Measurements from ENCODE around the gene MICALL1.
"Not testable (repeated sequence)": the region's sequence is repeated elsewhere in the genome, so short reads cannot be mapped to it uniquely, and the experiment has no call there.

Gene MICALL1

DNA sequence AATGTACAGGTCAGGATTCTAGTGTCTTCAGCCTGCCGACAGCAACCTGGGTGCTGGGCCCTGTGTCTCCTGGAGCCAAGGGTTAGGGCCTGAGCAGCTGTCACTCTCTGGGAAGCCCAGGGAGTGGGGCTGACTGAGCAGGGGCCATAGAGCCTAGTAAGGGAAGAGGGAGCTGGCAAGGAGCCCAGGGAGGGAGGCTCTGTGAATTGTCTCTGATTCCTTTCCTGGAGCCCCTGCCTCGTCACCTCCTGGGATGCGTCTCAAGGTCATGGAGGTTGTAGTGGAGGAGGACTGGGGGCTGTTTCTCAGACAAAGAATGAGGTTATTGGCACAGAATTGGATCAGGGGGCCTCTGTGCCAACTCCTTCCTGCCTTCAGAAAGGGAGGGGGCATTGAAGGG lies 66.4 kb downstream of the MICALL1 start:
- Histone ChIP-seq H3K9me3 (ENCODE audit: insufficient read depth, low read length) (no peaks in the 10 kb centered on the region), H3K4me3 (ENCODE audit: insufficient read length, low read depth) (no peak overlapping the region), H3K36me3 (ENCODE audit: insufficient read depth, insufficient read length, low read length) (peaks cover 33% of the 10 kb centered on the region), H3K4me1 (ENCODE audit: insufficient read depth, insufficient read length) (peaks cover 19% of the 10 kb centered on the region), H3K27me3 (ENCODE audit: insufficient read depth, insufficient read length) (no peaks in the 10 kb centered on the region), H3K9ac (ENCODE audit: insufficient read length, low read depth) (peak overlapping the region; percentile 32)
- no peak for DNase-seq (ENCODE audit: low read depth, low spot score)
- TF ChIP-seq ZNF274 (IDR thresholded peaks at IDR 0.05; ENCODE audit: low read depth, low read length) (no peak), SUZ12 (IDR thresholded peaks at IDR 0.05; ENCODE audit: extremely low read depth, insufficient read depth, insufficient read length) (no peak), YY1 (IDR thresholded peaks at IDR 0.05; ENCODE audit: insufficient read depth, insufficient read length) (no peak)

DNA sequence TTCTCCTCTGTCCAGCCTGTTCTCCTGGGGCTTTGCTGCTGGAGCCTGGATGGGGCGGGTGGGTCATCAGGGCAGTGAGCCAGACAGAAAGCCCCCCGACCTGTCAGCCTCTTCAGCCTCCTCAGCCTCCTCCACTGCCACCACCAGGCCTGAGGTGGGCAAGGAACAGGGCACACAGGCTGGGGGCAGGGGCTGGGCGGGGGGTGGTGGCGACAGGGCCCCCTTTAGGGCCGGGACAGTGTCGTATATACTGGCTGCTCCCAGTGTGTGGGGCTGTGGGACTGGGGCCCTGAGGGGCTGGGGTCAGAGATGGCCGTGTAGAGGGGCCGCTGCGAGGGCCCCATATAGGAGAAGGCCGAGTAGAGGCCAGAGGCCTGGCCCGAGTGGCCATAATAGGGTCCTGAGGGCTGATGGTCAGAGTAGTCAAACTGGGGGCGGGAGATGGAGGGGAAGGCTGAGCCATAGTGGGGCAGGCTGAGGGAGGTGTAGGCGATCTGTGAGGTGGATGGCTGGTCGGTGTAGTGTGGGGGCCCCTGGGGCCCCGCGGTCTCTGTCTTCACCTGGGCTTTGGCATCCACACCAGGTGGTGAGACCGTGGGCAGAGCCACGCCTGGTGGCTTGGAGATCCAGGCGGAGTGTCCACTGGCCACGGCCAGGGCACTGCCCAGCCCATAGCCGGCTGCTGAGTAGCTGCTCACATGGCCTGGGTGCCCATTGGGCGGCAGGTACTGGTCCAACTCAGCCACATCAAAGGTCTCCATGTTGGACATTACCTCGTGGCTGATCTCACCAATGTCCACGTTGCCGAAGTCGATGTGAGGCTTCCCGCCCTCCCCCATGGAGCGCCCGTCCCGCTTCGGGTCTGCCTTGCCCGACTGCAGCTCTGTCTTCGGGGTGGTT lies 67.4 kb downstream of the MICALL1 start:
- Histone ChIP-seq H3K27me3 (ENCODE audit: insufficient read depth, insufficient read length) (no peaks in the 10 kb centered on the region), H3K9me3 (ENCODE audit: insufficient read depth, low read length) (no peaks in the 10 kb centered on the region), H3K9ac (ENCODE audit: insufficient read length, low read depth) (no peak overlapping the region), H3K4me3 (ENCODE audit: insufficient read length, low read depth) (no peak overlapping the region), H3K4me1 (ENCODE audit: insufficient read depth, insufficient read length) (peaks cover 16% of the 10 kb centered on the region), H3K36me3 (ENCODE audit: insufficient read depth, insufficient read length, low read length) (peaks cover 23% of the 10 kb centered on the region)
- DNase-seq (ENCODE audit: low read depth, low spot score) = no peak
- TF ChIP-seq SUZ12 (IDR thresholded peaks at IDR 0.05; ENCODE audit: extremely low read depth, insufficient read depth, insufficient read length) = no peak

DNA sequence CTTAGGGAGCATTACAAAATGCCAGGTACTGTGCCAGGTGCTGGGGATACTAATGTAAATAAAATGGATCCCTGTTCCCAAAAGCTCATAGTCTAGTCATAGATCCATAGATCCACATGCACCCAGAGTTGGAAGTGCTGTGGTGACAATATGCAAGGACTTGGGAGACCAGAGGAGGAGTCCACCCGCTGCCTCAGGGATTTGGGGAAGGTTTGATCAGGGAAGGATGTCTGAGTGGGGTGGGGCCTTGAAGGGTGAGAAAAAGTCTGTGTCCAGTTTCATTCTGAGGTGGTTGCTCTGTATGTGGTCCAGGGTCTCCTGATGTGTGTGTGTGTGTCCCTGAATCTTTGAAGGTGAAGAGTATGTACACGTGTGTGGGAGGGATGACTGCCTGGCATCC lies 69.1 kb downstream of the MICALL1 start:
- no peak for DNase-seq (ENCODE audit: low read depth, low spot score)
- no peak overlapping the region for H3K9ac ChIP-seq (ENCODE audit: insufficient read length, low read depth)
- no peaks in the 10 kb centered on the region for H3K27me3 ChIP-seq (ENCODE audit: insufficient read depth, insufficient read length)
- no peaks in the 10 kb centered on the region for H3K9me3 ChIP-seq (ENCODE audit: insufficient read depth, low read length)
- peaks cover 14% of the 10 kb centered on the region for H3K36me3 ChIP-seq (ENCODE audit: insufficient read depth, insufficient read length, low read length)
- H3K4me1 ChIP-seq (ENCODE audit: insufficient read depth, insufficient read length) = peaks cover 23% of the 10 kb centered on the region
- TF ChIP-seq ZNF274 (IDR thresholded peaks at IDR 0.05; ENCODE audit: low read depth, low read length) = no peak
- no peak for TF ChIP-seq SUZ12 (IDR thresholded peaks at IDR 0.05; ENCODE audit: extremely low read depth, insufficient read depth, insufficient read length)
- no peak for TF ChIP-seq YY1 (IDR thresholded peaks at IDR 0.05; ENCODE audit: insufficient read depth, insufficient read length)
- no peak overlapping the region for H3K4me3 ChIP-seq (ENCODE audit: insufficient read length, low read depth)

DNA sequence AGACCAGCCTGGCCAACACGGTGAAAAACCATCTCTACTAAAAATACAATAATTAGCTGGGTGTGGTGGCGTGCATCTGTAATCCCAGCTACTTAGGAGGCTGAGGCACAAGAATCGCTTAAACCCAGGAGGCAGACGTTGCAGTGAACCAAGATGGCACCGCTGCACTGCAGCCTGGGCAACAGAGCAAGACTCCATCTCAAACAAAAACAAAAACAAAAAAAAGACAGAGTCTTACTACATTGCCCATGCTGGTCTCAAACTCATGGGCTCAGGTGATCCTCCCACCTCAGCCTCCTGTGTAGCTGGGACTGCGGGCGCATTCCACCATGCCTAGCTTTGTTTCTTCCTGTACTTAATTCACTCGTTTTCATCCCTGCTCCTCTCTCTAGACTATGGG lies 69.9 kb downstream of the MICALL1 start:
- H3K27me3 ChIP-seq (ENCODE audit: insufficient read depth, insufficient read length); H3K9ac ChIP-seq (ENCODE audit: insufficient read length, low read depth); H3K4me3 ChIP-seq (ENCODE audit: insufficient read length, low read depth); DNase-seq (ENCODE audit: low read depth, low spot score); H3K9me3 ChIP-seq (ENCODE audit: insufficient read depth, low read length): not testable (repeated sequence)
- Histone ChIP-seq H3K4me1 (ENCODE audit: insufficient read depth, insufficient read length) (peaks cover 21% of the 10 kb centered on the region), H3K36me3 (ENCODE audit: insufficient read depth, insufficient read length, low read length) (peaks cover 17% of the 10 kb centered on the region)

DNA sequence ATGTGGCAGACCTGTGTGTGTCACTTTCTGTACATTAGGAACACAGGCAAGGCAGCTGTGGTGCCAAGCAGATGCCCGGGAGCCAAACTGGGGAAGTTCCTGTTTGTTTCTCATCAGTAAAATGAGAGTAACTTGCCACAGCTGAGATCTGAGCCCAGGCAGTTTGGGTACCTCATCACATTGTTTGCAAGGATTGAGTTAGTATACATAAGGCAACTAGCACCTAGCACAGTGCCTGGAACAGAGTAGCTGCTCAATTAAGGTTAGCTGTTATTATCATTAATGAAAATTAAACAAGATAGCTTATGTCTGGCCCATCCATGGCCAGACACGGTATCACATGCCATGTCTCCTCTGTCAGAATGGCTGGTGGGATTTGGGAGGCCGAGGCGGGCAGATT lies 70.5 kb downstream of the MICALL1 start:
- Histone ChIP-seq H3K4me1 (ENCODE audit: insufficient read depth, insufficient read length) (peaks cover 17% of the 10 kb centered on the region), H3K4me3 (ENCODE audit: insufficient read length, low read depth) (no peak overlapping the region)

DNA sequence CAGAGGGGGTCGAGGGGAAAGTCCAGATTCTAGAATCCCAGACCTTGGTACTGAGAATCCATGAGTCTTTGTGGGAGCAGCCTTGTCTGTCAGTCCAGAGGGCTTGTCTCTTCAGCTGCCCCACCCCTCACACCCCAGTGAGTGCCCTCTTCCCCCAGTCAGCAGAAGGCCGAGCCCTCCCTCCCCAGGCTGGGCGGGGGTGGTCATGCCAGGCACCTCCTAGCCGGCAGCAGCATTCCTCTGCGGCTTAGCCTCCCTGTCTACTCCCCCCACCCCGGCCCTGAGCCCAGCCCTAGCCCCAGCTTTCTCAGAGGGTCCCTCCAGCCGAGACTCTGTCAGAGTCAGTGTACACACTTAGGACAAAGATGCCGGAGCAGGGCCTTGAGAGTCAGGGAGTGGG lies 73.7 kb downstream of the MICALL1 start:
- Histone ChIP-seq H3K4me3 (ENCODE audit: insufficient read length, low read depth) (no peak overlapping the region), H3K27me3 (ENCODE audit: insufficient read depth, insufficient read length) (no peaks in the 10 kb centered on the region), H3K4me1 (ENCODE audit: insufficient read depth, insufficient read length) (peaks cover 20% of the 10 kb centered on the region), H3K36me3 (ENCODE audit: insufficient read depth, insufficient read length, low read length) (peaks cover 11% of the 10 kb centered on the region), H3K9ac (ENCODE audit: insufficient read length, low read depth) (no peak overlapping the region), H3K9me3 (ENCODE audit: insufficient read depth, low read length) (no peaks in the 10 kb centered on the region)
- no peak for DNase-seq (ENCODE audit: low read depth, low spot score)
- TF ChIP-seq YY1 (IDR thresholded peaks at IDR 0.05; ENCODE audit: insufficient read depth, insufficient read length) (no peak), SUZ12 (IDR thresholded peaks at IDR 0.05; ENCODE audit: extremely low read depth, insufficient read depth, insufficient read length) (no peak), ZNF274 (IDR thresholded peaks at IDR 0.05; ENCODE audit: low read depth, low read length) (no peak)

More for the DNA sequence above, 70.5 kb downstream of the MICALL1 start:
- peaks cover 17% of the 10 kb centered on the region for H3K36me3 ChIP-seq (ENCODE audit: insufficient read depth, insufficient read length, low read length)
- no peak overlapping the region for H3K9ac ChIP-seq (ENCODE audit: insufficient read length, low read depth)
- no peak for DNase-seq (ENCODE audit: low read depth, low spot score)
- no peaks in the 10 kb centered on the region for H3K27me3 ChIP-seq (ENCODE audit: insufficient read depth, insufficient read length)
- TF ChIP-seq ZNF274 (IDR thresholded peaks at IDR 0.05; ENCODE audit: low read depth, low read length) = no peak
- TF ChIP-seq YY1 (IDR thresholded peaks at IDR 0.05; ENCODE audit: insufficient read depth, insufficient read length) = no peak
- no peak for TF ChIP-seq SUZ12 (IDR thresholded peaks at IDR 0.05; ENCODE audit: extremely low read depth, insufficient read depth, insufficient read length)
- H3K9me3 ChIP-seq (ENCODE audit: insufficient read depth, low read length) = no peaks in the 10 kb centered on the region

DNA sequence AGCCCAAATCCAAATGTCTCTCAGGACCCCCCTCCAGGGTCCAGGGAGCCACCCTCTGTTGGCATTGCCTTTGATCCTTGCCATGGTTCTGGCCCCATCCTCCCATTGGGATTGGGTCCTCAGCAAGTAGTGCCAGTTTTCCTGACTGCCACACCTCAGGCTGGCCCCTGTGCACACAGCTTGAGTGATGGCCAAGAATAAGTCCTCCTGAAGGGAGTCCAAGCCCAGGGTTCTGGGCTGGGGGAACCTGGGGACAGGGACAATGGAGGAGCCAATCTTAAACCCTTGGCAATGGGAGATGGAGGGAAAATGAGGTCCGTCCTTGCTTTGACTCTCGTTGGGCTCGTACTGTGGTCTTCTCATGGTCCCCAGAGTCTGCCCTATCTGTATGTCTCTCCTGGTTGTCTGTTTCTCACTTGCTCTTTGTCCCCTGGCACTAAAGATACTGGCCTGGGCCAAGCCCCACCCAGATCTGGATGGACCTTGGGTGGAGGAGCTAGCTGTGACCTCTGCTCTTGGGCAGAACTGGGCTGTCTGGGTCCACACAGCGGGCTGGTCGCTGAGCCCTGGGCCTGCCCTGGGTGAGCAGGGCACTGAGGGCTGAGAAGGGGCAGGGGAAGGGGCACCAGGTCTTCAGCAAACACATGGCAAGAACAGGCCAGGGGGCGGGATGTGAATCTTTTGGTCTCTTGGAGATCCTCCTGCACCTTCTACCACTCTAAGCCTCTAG lies 75.3 kb downstream of the MICALL1 start:
- no peak for DNase-seq (ENCODE audit: low read depth, low spot score)
- no peak overlapping the region for H3K4me3 ChIP-seq (ENCODE audit: insufficient read length, low read depth)
- no peak overlapping the region for H3K9ac ChIP-seq (ENCODE audit: insufficient read length, low read depth)
- peaks cover 3% of the 10 kb centered on the region for H3K36me3 ChIP-seq (ENCODE audit: insufficient read depth, insufficient read length, low read length)
- H3K9me3 ChIP-seq (ENCODE audit: insufficient read depth, low read length) = no peaks in the 10 kb centered on the region
- no peak for TF ChIP-seq SUZ12 (IDR thresholded peaks at IDR 0.05; ENCODE audit: extremely low read depth, insufficient read depth, insufficient read length)
- no peak for TF ChIP-seq YY1 (IDR thresholded peaks at IDR 0.05; ENCODE audit: insufficient read depth, insufficient read length)
- TF ChIP-seq ZNF274 (IDR thresholded peaks at IDR 0.05; ENCODE audit: low read depth, low read length) = no peak
- no peaks in the 10 kb centered on the region for H3K27me3 ChIP-seq (ENCODE audit: insufficient read depth, insufficient read length)
- H3K4me1 ChIP-seq (ENCODE audit: insufficient read depth, insufficient read length) = peaks cover 23% of the 10 kb centered on the region

Measured in NT2/D1 (cell line).